ENCODE results near the gene EXOC7. TPM values are rescaled to one million over a fixed set of nuclear protein-coding genes. Genes with fewer than 3 reads are reported as not detected.

The EXOC7 gene
- total RNA-seq, 2 donors from 2014 or later: 136 to 159 TPM

- H3K36me3 ChIP-seq: no peaks in the 10 kb centered on the region
- peaks cover 3% of the 10 kb centered on the region for H3K27me3 ChIP-seq (replicated peaks; ENCODE audit: insufficient read depth)
- no peak for DNase-seq (ENCODE audit: low spot score)
- TF ChIP-seq POLR2A (IDR thresholded peaks at IDR 0.05): no peak
- no peak for TF ChIP-seq POLR2AphosphoS5 (IDR thresholded peaks at IDR 0.05)
- no peak for TF ChIP-seq CTCF (IDR thresholded peaks at IDR 0.05)
- WGBS: 36% methylated on average over 18 of the region's 23 CpGs
- no peak overlapping the region for H3K4me3 ChIP-seq
- no peaks in the 10 kb centered on the region for H3K4me1 ChIP-seq (replicated peaks)
- intact Hi-C loops (cut with DNase I): no loop called here
- H3K27ac ChIP-seq: no peak overlapping the region
- H3K9me3 ChIP-seq: no peaks in the 10 kb centered on the region
Measured at GRCh38 chr17:76138234-76138895, 34.8 kb upstream of the EXOC7 start.

GRCh38 chr17:76137351-76138233 lies 34.0 kb upstream of the EXOC7 start:
- Histone ChIP-seq H3K27me3 (replicated peaks; ENCODE audit: insufficient read depth) (peaks cover 3% of the 10 kb centered on the region), H3K36me3 (no peaks in the 10 kb centered on the region), H3K9me3 (no peaks in the 10 kb centered on the region), H3K4me3 (no peak overlapping the region), H3K27ac (no peak overlapping the region), H3K4me1 (replicated peaks) (no peaks in the 10 kb centered on the region)
- intact Hi-C loops (cut with DNase I): no loop called here
- WGBS: 50% methylated on average over 45 of the region's 54 CpGs
- no peak for TF ChIP-seq POLR2A (IDR thresholded peaks at IDR 0.05)
- TF ChIP-seq POLR2AphosphoS5 (IDR thresholded peaks at IDR 0.05): no peak
- TF ChIP-seq CTCF (IDR thresholded peaks at IDR 0.05): no peak
- DNase-seq (ENCODE audit: low spot score): no peak

GRCh38 chr17:76137001-76137350 lies 33.4 kb upstream of the EXOC7 start:
- Histone ChIP-seq H3K4me3 (no peak overlapping the region), H3K36me3 (no peaks in the 10 kb centered on the region), H3K9me3 (no peaks in the 10 kb centered on the region), H3K27me3 (replicated peaks; ENCODE audit: insufficient read depth) (peaks cover 3% of the 10 kb centered on the region), H3K27ac (no peak overlapping the region), H3K4me1 (replicated peaks) (no peaks in the 10 kb centered on the region)
- 67% methylated on average over 7 of the region's 7 CpGs for WGBS
- intact Hi-C loops (cut with DNase I): no loop called here
- DNase-seq (ENCODE audit: low spot score): no peak
- no peak for TF ChIP-seq CTCF (IDR thresholded peaks at IDR 0.05)
- TF ChIP-seq POLR2AphosphoS5 (IDR thresholded peaks at IDR 0.05): no peak
- no peak for TF ChIP-seq POLR2A (IDR thresholded peaks at IDR 0.05)

- no peaks in the 10 kb centered on the region for H3K36me3 ChIP-seq
- 83% methylated on average over 16 of the region's 16 CpGs for WGBS
- H3K9me3 ChIP-seq: no peaks in the 10 kb centered on the region
- H3K4me3 ChIP-seq: no peak overlapping the region
- TF ChIP-seq POLR2AphosphoS5 (IDR thresholded peaks at IDR 0.05) (no peak), POLR2A (IDR thresholded peaks at IDR 0.05) (no peak), CTCF (IDR thresholded peaks at IDR 0.05) (no peak)
- no peak overlapping the region for H3K27ac ChIP-seq
- H3K4me1 ChIP-seq (replicated peaks): no peaks in the 10 kb centered on the region
- no peak for DNase-seq (ENCODE audit: low spot score)
- intact Hi-C loops (cut with DNase I): no loop called here
- peaks cover 5% of the 10 kb centered on the region for H3K27me3 ChIP-seq (replicated peaks; ENCODE audit: insufficient read depth)
Measured at GRCh38 chr17:76136276-76137000, 32.9 kb upstream of the EXOC7 start.

Data from prostate gland (tissue), 2 donors.